HUES48 (cell line): ENCODE measurements around the gene ERCC6L.
"Not testable (repeated sequence)": the region's sequence is repeated elsewhere in the genome, so short reads cannot be mapped to it uniquely, and the experiment has no call there.

Source experiments
- H3K27ac ChIP-seq: one replicate; pipeline ENCODE4 v1.7.0; 2013; ENCODE audit warnings: low read depth, low read length, inconsistent platforms
- H3K27me3 ChIP-seq: 2 replicates; pipeline ENCODE4 v1.6.1; 2013; ENCODE audit warnings: mild to moderate bottlenecking, low read length; ENCODE audit not compliant: control insufficient read depth, insufficient read depth
- H3K36me3 ChIP-seq: 2 replicates; pipeline ENCODE4 v1.6.1; 2013; ENCODE audit warnings: low read length; ENCODE audit not compliant: control insufficient read depth, insufficient read depth
- H3K4me1 ChIP-seq: 2 replicates; pipeline ENCODE4 v1.6.1; 2013; ENCODE audit warnings: mild to moderate bottlenecking, low read length; ENCODE audit not compliant: control insufficient read depth, insufficient read depth
- H3K4me3 ChIP-seq: 2 replicates; pipeline ENCODE4 v1.5.1; 2013; ENCODE audit warnings: mild to moderate bottlenecking, low read depth, low read length
- H3K9ac ChIP-seq: 2 replicates; pipeline ENCODE4 v1.6.1; 2013; ENCODE audit warnings: mild to moderate bottlenecking, low read depth, low read length, moderate library complexity
- H3K9me3 ChIP-seq: 2 replicates; pipeline ENCODE4 v1.6.1; 2013; ENCODE audit warnings: low read length; ENCODE audit not compliant: control insufficient read depth, insufficient read depth

ERCC6L gene

DNA sequence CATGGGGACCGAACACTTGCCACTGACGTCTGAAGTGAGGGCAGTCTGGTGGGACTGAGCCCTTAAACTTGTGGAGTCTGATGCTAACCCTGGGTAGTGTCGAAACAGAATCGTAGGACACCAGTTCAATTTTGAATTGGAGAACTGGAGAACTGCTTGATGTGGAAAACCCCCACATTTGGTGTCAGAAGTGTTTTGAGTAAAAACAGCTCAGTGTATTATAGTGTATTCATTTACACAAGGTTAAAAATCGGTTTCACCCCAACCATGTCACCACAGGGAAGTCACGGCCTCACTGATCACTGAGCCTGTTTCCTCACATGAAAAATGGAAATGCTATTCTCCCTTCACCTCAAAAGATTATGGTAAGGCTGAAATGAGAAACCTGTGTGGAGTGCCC, 35.4 kb downstream of the ERCC6L start:
- H3K4me1 ChIP-seq, result peaks cover 20% of the 10 kb centered on the region
- H3K4me3 ChIP-seq, result no peak overlapping the region
- peak overlapping the region; percentile 43 for H3K27ac ChIP-seq
- H3K36me3 ChIP-seq, result peaks cover 38% of the 10 kb centered on the region
- H3K9ac ChIP-seq, result no peak overlapping the region
- no peaks in the 10 kb centered on the region for H3K27me3 ChIP-seq
- peaks cover 19% of the 10 kb centered on the region; the same call in 1 of the 2 replicates for H3K9me3 ChIP-seq

DNA sequence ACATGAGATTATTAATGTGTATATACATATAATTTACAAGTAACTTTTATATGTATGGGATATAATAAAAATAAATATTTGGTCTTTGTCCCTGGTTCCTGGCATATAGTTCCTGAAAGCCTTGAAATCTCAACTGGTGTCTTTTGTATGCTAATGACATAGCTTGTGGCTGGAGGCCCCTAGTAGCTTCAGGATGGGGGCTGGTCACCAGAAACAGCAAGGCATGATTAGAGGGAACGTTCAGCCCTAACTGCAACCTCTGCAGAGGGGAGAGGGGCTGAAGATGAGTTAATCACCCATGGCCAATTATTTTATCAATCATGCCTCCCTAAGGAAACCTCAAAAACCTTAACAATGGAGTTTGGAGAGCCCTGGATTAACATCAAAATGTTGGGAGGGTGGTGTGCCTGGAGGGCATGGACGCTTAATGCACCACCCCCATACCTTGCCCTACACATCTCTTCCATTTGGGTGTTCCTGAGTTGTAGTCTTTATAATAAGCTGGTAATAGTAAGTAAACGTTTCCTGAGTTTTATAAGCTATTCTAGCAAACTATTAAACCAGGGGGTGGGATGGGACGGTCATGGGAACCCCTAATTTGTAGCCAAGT, 35.9 kb downstream of the ERCC6L start:
- Histone ChIP-seq H3K36me3 (peaks cover 39% of the 10 kb centered on the region), H3K4me3 (peak overlapping the region; percentile 20; the same call in 1 of the 2 replicates), H3K27ac (peak overlapping the region; percentile 87), H3K27me3 (no peaks in the 10 kb centered on the region), H3K9me3 (peaks cover 13% of the 10 kb centered on the region; the same call in 1 of the 2 replicates), H3K9ac (no peak overlapping the region; the same call in 1 of the 2 replicates), H3K4me1 (peaks cover 20% of the 10 kb centered on the region)

DNA sequence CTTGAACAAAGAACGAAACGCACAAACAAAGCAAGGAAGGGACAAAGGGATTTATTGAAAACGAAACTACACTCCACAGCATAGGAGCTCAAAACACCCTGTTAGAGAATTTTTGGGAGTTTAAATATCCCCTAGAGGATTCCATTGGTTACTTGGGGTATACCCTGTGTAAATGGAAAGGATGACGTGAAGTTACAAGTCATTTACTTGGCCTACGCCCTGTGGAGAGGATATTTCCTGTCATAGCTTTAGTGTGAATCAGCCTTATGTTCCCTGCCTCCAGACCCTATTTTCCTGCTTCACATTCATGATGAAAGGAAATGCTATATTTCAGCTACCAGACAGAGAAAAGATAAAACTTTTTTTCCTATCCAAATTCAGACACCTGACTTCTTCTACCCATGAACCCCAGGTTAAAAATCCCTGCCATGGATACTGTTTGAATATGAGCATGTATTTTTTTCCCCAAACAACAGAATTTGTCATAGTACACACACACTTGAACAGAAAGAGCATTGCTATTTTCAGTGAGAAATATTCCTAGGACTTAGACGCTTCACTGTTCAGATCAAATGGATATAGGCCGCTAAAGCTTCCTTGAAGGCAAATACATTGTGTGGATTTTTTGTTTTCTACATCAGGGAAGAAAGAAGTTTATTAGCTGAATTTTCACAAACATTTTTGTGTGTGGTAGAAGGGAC, 36.8 kb downstream of the ERCC6L start:
- H3K36me3 ChIP-seq, result peaks cover 41% of the 10 kb centered on the region

DNA sequence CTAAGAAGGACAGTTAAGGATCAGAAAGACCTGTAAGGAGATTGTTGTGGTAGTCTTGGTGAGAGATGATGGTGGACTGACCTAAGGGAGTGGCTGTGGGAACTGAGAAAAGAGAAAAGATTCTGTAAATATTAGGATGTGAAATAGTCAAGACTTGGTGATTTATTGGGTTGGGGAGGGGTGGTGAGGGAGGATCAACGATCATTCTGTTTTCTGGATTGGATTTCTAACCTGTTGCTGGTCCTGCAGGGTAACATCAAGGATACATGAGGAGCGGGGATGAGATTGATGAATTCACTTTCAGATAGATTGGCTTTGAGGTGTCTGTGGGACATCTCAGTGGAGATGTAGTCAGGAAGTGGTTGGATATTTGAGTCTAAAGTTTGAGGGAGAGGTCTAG, 55.9 kb downstream of the ERCC6L start:
- Histone ChIP-seq H3K4me1 (no peaks in the 10 kb centered on the region), H3K27me3 (no peaks in the 10 kb centered on the region), H3K9ac (no peak overlapping the region), H3K9me3 (peaks cover 18% of the 10 kb centered on the region), H3K27ac (no peak overlapping the region), H3K4me3 (peak overlapping the region; percentile 98; the same call in 1 of the 2 replicates), H3K36me3 (peaks cover 13% of the 10 kb centered on the region)

More for the DNA sequence above, 36.8 kb downstream of the ERCC6L start:
- H3K27me3 ChIP-seq, result no peaks in the 10 kb centered on the region
- H3K4me3 ChIP-seq, result no peak overlapping the region
- H3K9me3 ChIP-seq, result peaks cover 11% of the 10 kb centered on the region; the same call in 1 of the 2 replicates
- peak overlapping the region; percentile 87 for H3K27ac ChIP-seq
- peak overlapping the region; percentile 38; the same call in 1 of the 2 replicates for H3K9ac ChIP-seq
- peaks cover 20% of the 10 kb centered on the region for H3K4me1 ChIP-seq

DNA sequence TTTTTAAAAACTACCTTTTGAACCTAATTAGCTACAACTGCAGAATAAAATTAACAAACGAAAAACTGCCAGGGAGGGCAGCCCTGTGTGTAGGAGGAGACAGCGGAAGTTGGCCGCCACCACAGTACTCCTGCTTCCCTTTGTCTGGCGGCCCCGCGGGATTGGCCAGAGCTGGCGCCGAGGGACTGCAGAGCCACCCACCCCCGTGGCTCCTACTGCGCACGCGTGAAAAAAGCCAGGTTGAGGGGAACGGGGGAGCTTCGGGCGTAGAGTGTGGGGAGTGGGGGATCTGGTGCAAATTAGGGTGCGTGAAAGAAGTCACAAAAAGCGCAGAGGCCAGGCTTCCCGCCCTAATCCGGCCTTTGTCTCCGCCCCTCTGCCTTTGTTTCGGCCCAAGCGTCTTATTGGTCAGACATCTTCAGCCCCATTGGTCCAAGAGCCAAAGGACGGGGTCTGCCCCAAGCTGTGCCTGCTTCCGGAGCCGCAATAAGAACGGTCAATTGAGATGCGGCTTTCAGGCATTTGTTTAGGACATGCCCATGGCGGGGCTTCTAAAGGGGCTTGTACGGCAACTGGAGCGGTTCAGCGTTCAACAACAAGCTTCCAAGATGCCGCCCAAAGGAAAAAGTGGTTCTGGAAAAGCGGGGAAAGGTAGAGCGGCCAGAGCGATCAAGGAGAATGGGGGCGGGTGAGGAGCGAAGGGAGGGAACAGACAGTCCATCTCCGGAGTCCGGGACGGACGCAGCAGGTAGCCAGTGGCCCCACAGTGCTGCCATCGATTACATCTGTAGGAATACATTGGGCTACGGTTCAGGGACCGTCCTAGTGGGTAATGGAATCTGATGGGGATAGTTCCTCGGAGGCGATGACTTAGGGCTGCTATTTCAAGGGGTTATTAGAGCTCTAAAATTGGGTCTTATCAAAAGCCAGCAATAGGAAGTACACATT, 57.4 kb downstream of the ERCC6L start, which contains the start of gene PIN4:
Gene PIN4 (plus strand): TSS at position 580 of the 948 bp plus-strand sequence. CDS start 29 bp downstream, at position 609.
- Histone ChIP-seq H3K27me3 (no peaks in the 10 kb centered on the region), H3K9me3 (peaks cover 30% of the 10 kb centered on the region), H3K27ac (peak within 1 kb of the TSS; percentile 96), H3K4me3 (peak within 1 kb of the TSS; percentile 98), H3K9ac (peak within 1 kb of the TSS; percentile 91), H3K36me3 (0 out of 2 replicates have a peak, but pooled peaks cover 3% of the 10 kb centered on the region), H3K4me1 (no peaks in the 10 kb centered on the region)

DNA sequence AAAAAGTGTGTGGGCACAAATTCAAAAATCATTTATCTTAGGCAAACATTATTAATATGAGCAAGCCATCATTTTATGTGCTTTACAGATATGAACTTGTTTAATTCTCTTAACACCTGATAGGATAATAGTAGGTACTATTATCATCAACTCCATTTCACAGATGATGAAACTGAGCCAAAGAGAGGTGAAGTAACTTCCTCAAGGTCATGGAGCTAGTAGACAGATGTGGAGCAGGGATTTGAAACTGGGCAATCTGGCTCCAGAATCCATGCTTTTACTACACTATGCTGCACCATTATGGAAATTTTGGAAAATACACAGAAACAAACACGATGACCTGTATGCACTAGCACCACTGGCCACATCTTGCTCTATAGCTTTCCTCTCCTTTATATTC, 58.3 kb downstream of the ERCC6L start:
- Histone ChIP-seq H3K27me3 (no peaks in the 10 kb centered on the region), H3K4me1 (no peaks in the 10 kb centered on the region), H3K36me3 (no peaks in the 10 kb centered on the region), H3K9me3 (peaks cover 30% of the 10 kb centered on the region), H3K9ac (peak overlapping the region; percentile 91), H3K4me3 (peak overlapping the region; percentile 98), H3K27ac (peak overlapping the region; percentile 96)

DNA sequence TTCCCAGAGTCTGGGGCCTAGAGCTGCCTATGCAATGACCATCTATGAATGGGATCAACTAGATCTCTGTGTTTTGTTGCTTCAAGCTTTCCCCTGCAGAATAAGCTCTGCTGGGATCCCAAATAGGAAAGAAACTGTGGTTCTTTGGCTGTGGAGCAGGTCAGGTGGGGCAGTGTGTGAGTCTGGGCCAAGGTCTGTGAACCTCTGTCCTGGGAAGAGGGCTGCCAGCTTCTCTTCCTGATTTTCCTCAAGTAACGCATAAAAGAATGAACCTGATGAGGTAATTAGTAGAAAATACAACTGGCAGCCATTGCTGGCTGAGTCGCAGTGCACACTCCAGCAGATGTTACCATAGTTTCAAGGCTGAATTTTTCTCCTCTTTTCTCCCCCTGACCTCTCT, 61.8 kb downstream of the ERCC6L start:
- H3K4me3 ChIP-seq, result no peak overlapping the region
- H3K4me1 ChIP-seq, result no peaks in the 10 kb centered on the region
- H3K9me3 ChIP-seq, result peaks cover 23% of the 10 kb centered on the region; the same call in 1 of the 2 replicates
- no peaks in the 10 kb centered on the region for H3K36me3 ChIP-seq
- H3K9ac ChIP-seq, result no peak overlapping the region
- H3K27ac ChIP-seq, result no peak overlapping the region
- no peaks in the 10 kb centered on the region for H3K27me3 ChIP-seq

DNA sequence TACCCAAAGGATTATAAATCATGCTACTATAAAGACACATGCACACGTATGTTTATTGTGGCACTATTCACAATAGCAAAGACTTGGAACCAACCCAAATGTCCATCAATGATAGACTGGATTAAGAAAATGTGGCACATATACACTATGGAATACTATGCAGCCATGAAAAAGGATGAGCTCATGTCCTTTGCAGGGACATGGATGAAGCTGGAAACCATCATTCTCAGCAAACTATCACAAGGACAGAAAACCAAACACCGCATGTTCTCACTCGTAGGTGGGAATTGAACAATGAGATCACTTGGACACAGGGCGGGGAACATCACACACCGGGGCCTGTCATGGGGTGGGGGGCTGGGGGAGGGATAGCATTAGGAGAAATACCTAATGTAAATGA, 62.5 kb downstream of the ERCC6L start:
- H3K27ac ChIP-seq, H3K27me3 ChIP-seq, H3K4me3 ChIP-seq, H3K4me1 ChIP-seq, H3K9ac ChIP-seq, H3K36me3 ChIP-seq: not testable (repeated sequence)
- H3K9me3 ChIP-seq, result peaks cover 23% of the 10 kb centered on the region; the same call in 1 of the 2 replicates

DNA sequence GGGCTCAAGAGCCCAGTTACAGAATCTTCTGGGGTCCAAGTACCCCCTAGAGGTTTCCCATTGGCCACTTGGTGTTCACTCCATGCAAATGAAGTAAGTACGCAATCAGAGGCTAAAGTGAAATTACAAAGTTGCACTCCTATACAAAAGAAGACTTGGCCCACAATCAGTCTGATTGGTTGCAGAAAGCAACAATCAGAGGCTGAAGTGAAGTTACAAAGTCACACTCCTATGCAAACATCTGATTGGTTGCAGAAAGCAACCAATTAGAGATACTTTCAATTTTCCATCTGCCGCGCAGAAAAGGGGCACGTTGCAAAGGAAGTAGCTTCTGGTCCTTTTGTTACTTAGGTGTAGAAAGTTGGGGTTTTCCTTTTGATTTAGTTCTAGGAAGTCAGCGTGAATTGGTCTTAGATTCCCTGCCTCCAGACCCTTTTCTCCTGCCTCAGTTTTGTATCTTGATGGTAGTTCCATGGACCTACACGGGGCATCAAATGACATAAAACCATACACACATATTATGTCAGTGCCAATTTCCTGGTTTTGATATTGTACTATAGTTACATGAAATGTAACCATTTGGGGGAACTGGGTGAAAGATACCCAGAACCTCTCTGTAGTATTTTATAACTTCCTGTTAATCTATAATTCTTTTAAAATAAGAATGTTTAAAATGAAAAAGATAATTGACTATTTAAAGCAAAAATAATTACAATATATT, 69.7 kb downstream of the ERCC6L start:
- Histone ChIP-seq H3K36me3 (no peaks in the 10 kb centered on the region), H3K4me3 (no peak overlapping the region), H3K9me3 (peaks cover 2% of the 10 kb centered on the region; the same call in 1 of the 2 replicates), H3K4me1 (no peaks in the 10 kb centered on the region), H3K27me3 (no peaks in the 10 kb centered on the region), H3K9ac (no peak overlapping the region), H3K27ac (no peak overlapping the region)

DNA sequence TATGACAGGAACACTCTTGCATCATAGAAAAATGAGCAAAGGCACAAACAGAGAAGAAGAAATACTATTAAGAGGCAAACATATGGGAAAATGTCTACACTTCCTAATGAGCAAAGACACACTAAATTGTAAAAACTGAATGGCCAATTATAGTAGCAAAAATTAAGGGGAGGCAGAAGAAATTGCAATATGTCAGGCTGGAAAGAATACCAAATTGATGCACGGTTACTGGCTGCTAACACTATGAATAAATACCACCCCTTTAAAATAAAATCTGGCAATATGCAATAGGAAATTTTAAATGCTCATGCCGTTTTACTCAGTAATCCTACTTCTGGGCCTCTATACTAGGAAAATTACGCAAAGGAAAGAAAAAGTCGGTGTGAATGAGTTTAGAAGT, 73.3 kb downstream of the ERCC6L start:
- no peak overlapping the region for H3K9ac ChIP-seq
- no peaks in the 10 kb centered on the region for H3K27me3 ChIP-seq
- no peak overlapping the region for H3K27ac ChIP-seq
- no peaks in the 10 kb centered on the region; the same call in 1 of the 2 replicates for H3K9me3 ChIP-seq
- no peaks in the 10 kb centered on the region for H3K4me1 ChIP-seq
- H3K36me3 ChIP-seq, result no peaks in the 10 kb centered on the region
- no peak overlapping the region for H3K4me3 ChIP-seq
